ENCODE measurements around the gene SEC16A.

GRCh38 chr9:136429075-136429628 lies 53.7 kb downstream of the SEC16A start:
- TF ChIP-seq CTCF (conservative IDR thresholded peaks at IDR 0.05; ENCODE audit: low read length) (no peak), EZH2phosphoT487 (IDR thresholded peaks at IDR 0.05; ENCODE audit: borderline replicate concordance, low read depth, low read length) (no peak)

Measured in OCI-LY7 (cell line).